Colon (tissue), 2 donors: ENCODE data around the gene PSEN1.

Experiments
- FAIRE-seq: peaks from 2 replicates; lab custom pipeline; 2012; peaks lifted over from hg19 to GRCh38; lab: Jason Lieb, UNC
- donor health status: control.
- donor health status: control.

The PSEN1 gene

GRCh38 chr14:73220061-73220460, 83.8 kb downstream of the PSEN1 start:
- FAIRE-seq = no peak

DNA sequence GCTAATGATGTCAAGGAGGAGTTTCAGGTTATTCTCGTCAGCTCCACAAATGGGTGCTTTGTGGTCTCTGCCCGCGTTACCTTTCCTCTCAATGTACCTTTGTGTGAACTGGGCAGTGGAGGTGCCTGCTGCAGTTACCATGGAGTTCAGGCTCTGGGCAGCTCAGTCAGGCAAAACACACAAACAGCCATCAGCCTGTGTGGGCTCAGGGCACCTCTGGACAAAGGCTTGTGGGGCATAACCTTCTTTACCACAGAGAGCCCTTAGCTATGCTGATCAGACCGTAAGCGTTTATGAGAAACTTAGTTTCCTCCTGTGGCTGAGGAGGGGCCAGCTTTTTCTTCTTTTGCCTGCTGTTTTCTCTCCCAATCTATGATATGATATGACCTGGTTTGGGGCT, 84.3 kb downstream of the PSEN1 start:
- no peak for FAIRE-seq

GRCh38 chr14:73221945-73222344, 85.6 kb downstream of the PSEN1 start:
- no peak for FAIRE-seq

DNA sequence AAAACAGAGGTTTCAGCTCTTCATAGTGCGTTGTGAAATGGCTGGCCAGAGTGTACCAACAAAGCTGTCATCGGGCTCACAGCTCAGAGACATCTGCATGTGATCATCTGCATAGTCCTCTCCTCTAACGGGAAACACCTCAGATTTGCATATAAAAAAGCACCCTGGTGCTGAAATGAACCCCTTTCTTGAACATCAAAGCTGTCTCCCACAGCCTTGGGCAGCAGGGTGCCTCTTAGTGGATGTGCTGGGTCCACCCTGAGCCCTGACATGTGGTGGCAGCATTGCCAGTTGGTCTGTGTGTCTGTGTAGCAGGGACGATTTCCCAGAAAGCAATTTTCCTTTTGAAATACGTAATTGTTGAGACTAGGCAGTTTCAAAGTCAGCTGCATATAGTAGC, 86.7 kb downstream of the PSEN1 start:
- no peak for FAIRE-seq

- no peak for FAIRE-seq
These were observed 89.2 kb downstream of the PSEN1 start for GRCh38 chr14:73225496-73225895.

- FAIRE-seq = no peak
These were observed 91.8 kb downstream of the PSEN1 start for GRCh38 chr14:73227812-73228781.

DNA sequence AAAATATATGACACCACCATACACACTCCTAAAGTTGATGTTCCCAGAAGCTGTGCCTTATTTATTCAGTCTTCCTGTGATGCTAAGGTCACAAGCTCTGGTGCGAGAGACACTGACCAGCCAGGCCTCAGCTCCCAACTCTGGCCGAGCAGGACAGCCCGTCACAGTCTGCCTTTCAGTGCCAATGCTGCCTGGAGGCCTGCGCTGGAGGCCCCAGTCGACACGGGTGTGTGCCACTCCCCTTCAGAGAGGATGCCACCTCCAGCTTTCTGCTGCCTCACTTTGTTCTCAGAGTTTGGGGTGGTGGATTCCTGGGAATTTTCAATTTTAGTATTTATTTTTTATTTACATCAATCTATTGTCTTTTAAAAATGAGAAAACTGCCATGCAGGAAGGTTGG, 93.7 kb downstream of the PSEN1 start:
- no peak for FAIRE-seq

GRCh38 chr14:73231981-73232851, 95.9 kb downstream of the PSEN1 start:
- no peak for FAIRE-seq

DNA sequence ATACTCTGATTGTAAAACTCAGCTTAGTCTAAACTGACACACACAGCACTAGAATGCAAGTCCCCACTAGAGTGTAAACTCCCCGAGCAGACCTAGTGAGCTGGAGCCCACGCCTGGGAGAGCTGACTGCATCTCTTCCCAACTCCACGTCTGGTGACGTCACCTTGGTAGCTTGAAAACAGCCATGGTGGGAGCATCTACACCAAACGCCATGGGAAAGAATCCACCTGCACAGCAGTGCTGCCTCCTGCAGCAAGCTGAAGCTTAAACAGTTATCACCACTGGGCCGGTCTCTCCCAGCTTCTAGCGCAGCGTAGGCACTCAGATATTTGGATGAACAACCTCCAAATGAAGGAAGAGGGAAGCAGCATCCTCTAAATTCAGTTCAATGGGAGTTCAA, 96.7 kb downstream of the PSEN1 start:
- no peak for FAIRE-seq

GRCh38 chr14:73233564-73233963, 97.3 kb downstream of the PSEN1 start:
- no peak for FAIRE-seq

GRCh38 chr14:73234029-73234428, 97.7 kb downstream of the PSEN1 start:
- no peak for FAIRE-seq

- FAIRE-seq = no peak
These were observed 98.5 kb downstream of the PSEN1 start for GRCh38 chr14:73234586-73235394.

DNA sequence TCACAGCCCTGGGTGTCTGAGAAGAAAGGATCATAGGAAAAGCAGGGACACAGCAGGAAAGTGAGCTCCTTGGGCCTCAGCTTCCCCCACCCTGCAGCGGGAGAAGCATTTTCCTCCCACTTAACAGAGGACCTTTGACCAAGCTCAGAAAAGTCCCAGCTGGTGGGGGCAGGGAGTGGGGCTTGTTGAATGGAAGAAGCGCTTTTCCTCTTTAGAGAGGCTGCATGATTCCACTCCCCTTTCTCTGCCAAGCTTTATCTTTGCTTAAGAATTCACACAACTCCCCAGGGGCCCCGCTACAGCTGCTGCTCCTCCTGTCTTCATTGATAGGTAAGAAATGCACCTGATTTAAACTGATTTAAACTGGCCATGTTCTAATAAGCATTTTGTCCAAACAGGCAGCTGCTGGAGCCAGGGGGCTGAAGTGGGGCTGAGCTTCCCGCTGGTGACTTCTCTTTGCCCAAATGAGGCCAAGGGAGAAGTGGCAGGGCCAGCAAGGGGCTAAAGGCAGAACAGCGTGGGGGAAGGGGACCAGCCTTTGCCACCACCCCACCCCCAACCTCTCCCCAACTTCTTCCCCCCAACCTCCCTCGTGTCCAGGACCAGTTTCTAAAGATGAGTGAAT, 99.3 kb downstream of the PSEN1 start:
- FAIRE-seq = no peak

- no peak for FAIRE-seq
These were observed 99.8 kb downstream of the PSEN1 start for GRCh38 chr14:73236157-73236556.

- no peak for FAIRE-seq
These were observed 100.5 kb downstream of the PSEN1 start for GRCh38 chr14:73236752-73237218.

DNA sequence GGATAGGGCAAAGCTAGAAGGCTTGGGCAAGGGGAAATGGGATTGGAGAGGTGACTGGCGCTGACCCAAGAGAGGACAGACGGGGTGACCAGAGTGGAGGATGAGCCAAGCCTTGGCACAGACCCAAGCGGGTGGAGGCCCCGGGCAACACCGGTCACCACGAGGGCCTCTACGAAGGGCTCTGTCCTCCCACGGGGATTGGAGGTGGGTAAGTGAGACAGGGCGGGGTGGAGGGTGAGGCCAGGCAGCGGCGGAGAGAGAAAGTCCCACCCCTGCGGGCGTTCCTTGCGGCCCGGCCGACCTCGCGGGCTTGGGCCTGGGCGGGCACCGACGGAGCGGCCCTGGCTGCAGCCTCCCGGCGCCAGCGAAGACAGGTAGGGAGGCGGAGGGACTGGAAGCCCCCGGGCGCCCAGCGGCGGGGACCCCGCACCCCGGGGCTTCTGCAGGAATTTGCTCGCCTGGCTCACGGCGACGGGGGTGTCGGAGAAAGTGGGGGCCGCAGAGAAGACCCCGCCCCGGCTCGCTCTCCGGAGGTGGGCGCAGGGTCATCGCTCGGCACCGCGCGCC, 101.0 kb downstream of the PSEN1 start, which contains the start of gene PAPLN:
Gene PAPLN (plus strand): TSS at position 288 of the 567 bp plus-strand sequence. CDS start 2,273 bp downstream, outside the sequence.
- no peak for FAIRE-seq

GRCh38 chr14:73237786-73238423, 101.6 kb downstream of the PSEN1 start:
- FAIRE-seq = no peak

- FAIRE-seq = no peak
These were observed 102.1 kb downstream of the PSEN1 start for GRCh38 chr14:73238424-73238852.

DNA sequence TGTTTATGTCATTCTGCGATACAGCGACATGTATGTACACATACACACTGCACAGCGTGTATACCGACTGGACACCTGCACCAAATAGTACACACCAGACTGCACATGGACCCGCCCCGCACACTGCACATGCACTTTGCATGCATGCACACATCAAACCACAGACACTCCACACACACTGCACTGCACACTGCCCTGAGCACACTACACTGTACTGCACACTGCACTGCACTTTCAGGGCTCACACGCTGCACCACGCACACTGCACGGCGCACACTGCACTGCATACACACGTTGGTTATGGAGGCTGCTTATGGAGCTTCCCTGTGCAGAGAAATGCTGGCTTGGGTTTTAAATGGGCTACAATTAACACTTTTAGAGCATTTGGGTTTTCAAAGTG, 102.6 kb downstream of the PSEN1 start:
- no peak for FAIRE-seq
